ENCODE measurements around the gene REPIN1.

- TF ChIP-seq CTCF (IDR thresholded peaks at IDR 0.05) (no peak), POLR2A (IDR thresholded peaks at IDR 0.05) (no peak)
Observed at GRCh38 chr7:150407588-150408392, 39.2 kb downstream of the REPIN1 start.
